PC-3 (cell line): ENCODE measurements around the gene FAM53B. TPM values are rescaled to one million over a fixed set of nuclear protein-coding genes. Genes with fewer than 3 reads are reported as not detected.

Experiments used
- ATAC-seq: fragments of 200-7000 bp; cut with Tn5 transposase; 2 replicates; pipeline ENCODE4 v1.9.1; 2020; ENCODE audit warnings: mild to moderate bottlenecking, moderate library complexity
- BruUV-seq: library from RNA; stranded (reverse); fragments of 400-500 nt; replicated peaks from 2 replicates; lab custom pipeline; 2021; lab: Mats Ljungman, UMichigan
- CTCF ChIA-PET: fragments of 300-600 bp; sonication (Branson Sonifier 250); formaldehyde crosslinking; loops from one replicate; lab custom pipeline; 2022; ENCODE audit warnings: antibody characterized with exemption; lab: Charles Lee
- POLR2A ChIA-PET: fragments of 300-600 bp; sonication (Branson Sonifier 250); formaldehyde crosslinking; loops from one replicate; lab custom pipeline; 2022; ENCODE audit warnings: antibody characterized with exemption; ENCODE audit not compliant: unreplicated experiment; lab: Charles Lee
- DNase-seq: peaks from one replicate; pipeline ENCODE4 v3.0.0-alpha.2; 2015
- H2AFZ ChIP-seq: fragments of 300-600 bp; sonication (generic); 2 replicates; pipeline ENCODE4 v1.6.0; 2016; ENCODE audit warnings: antibody characterized with exemption, low read length
- H3F3A ChIP-seq: fragments of 300-600 bp; sonication (generic); one replicate; pipeline ENCODE4 v1.6.0; 2017; ENCODE audit warnings: antibody characterized with exemption, low read length, control low read depth, mild to moderate bottlenecking; ENCODE audit not compliant: unreplicated experiment
- H3K27ac ChIP-seq: fragments of 300-600 bp; sonication (generic); 2 replicates; pipeline ENCODE4 v1.5.1; 2016; ENCODE audit warnings: mild to moderate bottlenecking, low read length
- H3K27me3 ChIP-seq: fragments of 300-600 bp; sonication (generic); 2 replicates; pipeline ENCODE4 v1.6.1; 2016; ENCODE audit warnings: low read length, mixed read lengths
- H3K36me3 ChIP-seq: fragments of 300-600 bp; sonication (generic); 2 replicates; pipeline ENCODE4 v1.6.1; 2016; ENCODE audit warnings: low read depth, mixed run types, low read length, mixed read lengths
- H3K4me1 ChIP-seq: fragments of 300-600 bp; sonication (generic); 2 replicates; pipeline ENCODE4 v1.5.1; 2016; ENCODE audit warnings: low read length; ENCODE audit not compliant: insufficient read depth
- H3K4me2 ChIP-seq: fragments of 300-600 bp; sonication (generic); 2 replicates; pipeline ENCODE4 v1.6.0; 2016; ENCODE audit warnings: low read length
- H3K4me3 ChIP-seq: fragments of 300-600 bp; sonication (generic); 2 replicates; pipeline ENCODE4 v1.5.1; 2016; ENCODE audit warnings: mild to moderate bottlenecking, low read length, mixed read lengths
- H3K79me2 ChIP-seq: fragments of 300-600 bp; sonication (generic); 2 replicates; pipeline ENCODE4 v1.6.1; 2017; ENCODE audit warnings: low read length, mixed read lengths
- H3K9ac ChIP-seq: fragments of 300-600 bp; sonication (generic); 2 replicates; pipeline ENCODE4 v1.6.0; 2016; ENCODE audit warnings: mild to moderate bottlenecking, low read length
- H3K9me2 ChIP-seq: fragments of 300-600 bp; sonication (generic); replicated peaks from 2 replicates; pipeline ENCODE4 v1.6.1; 2016; ENCODE audit warnings: mixed run types, low read length, mixed read lengths
- H3K9me3 ChIP-seq: fragments of 300-600 bp; sonication (generic); 2 replicates; pipeline ENCODE4 v1.6.1; 2016; ENCODE audit warnings: low read length, mixed read lengths
- H4K20me1 ChIP-seq: fragments of 300-600 bp; sonication (generic); 2 replicates; pipeline ENCODE4 v1.6.1; 2016; ENCODE audit warnings: low read length, mixed read lengths
- EZH2 ChIP-seq: fragments of 300-600 bp; sonication (generic); IDR thresholded peaks from one replicate; pipeline ENCODE4 v1.6.1; 2017; ENCODE audit warnings: antibody characterized with exemption, mild to moderate bottlenecking, low read length; ENCODE audit not compliant: unreplicated experiment
- EZH2phosphoT487 ChIP-seq: fragments of 300-600 bp; sonication (generic); IDR thresholded peaks from 2 replicates; pipeline ENCODE4 v1.6.1; 2018; ENCODE audit warnings: mild to moderate bottlenecking, antibody characterized with exemption, low read length, borderline replicate concordance
- intact Hi-C: fragments of 100-400 bp; cut with micrococcal nuclease; formaldehyde crosslinking; loops from 2 replicates; pipeline ENCODE4 v1.9.0; 2023
- total RNA-seq: library from RNA; depleted of rRNA; stranded (reverse); fragments of >200 nt; gene quantifications from 2 replicates; pipeline ENCODE4 v1.2.3, GENCODE V29; 2014
- TF ChIP-seq, protein P1 (sequence below): fragments of 300-600 bp; sonication (generic); conservative IDR thresholded peaks from 2 replicates; pipeline ENCODE4 v1.5.1; 2017; ENCODE audit warnings: antibody characterized with exemption, low read depth, mild to moderate bottlenecking, low read length

The FAM53B gene
- total RNA-seq, 1 experiment from 2014 or later, result 19.4 TPM

DNA sequence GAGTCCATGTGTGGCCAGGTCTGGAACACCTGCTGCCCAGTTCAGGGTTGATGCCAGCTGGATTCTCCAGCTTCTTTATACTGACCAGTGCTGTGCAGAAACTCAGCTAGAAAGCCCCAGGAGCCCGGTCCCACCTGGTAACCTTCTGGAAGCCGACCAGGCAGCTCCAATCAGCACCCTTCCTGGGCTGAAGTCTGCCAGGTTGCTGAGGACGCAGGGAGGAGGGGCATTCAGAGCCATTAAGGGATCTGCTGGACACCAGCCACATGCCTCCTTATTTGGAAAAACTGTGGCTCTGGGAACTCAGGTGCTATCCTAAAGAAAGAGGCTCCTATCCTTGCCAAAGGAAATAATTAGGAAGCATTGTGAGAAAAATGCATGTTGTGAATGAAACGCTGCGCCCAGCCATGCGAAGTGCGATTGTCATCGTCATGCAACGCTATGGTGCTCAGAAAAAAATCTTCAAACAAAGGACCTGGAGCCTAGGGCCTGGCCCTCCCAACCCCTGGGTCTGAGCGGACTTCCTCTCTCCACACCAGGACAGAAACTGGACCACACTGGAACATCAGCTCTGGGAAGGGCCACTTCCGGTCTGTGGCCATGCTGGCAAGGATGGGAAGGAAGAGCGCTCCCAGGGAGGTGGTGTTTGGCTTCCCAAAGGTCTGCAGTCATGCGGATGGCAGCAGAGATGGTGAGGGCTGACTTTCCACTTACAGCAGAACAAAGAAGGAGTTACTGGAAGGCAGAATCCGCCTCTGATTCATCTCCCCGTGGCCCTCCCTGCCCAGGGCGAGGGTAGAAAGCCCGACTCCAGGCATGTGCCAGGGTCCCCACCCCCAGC is 90.1 kb downstream of the FAM53B start:
- H3K27me3 ChIP-seq, result no peaks in the 10 kb centered on the region
- H3K4me1 ChIP-seq, result no peaks in the 10 kb centered on the region
- ATAC-seq, result no peak
- CTCF ChIA-PET, result no interaction called here
- no peak overlapping the region for H2AFZ ChIP-seq
- DNase-seq, result no peak
- no peaks in the 10 kb centered on the region for H3K79me2 ChIP-seq
- no TSS peak for BruUV-seq
- POLR2A ChIA-PET, result no interaction called here
- H3K27ac ChIP-seq, result no peak overlapping the region
- no peaks in the 10 kb centered on the region for H3K9me3 ChIP-seq
- H3K36me3 ChIP-seq, result no peaks in the 10 kb centered on the region
- no peaks in the 10 kb centered on the region for H3K9me2 ChIP-seq
- H3K9ac ChIP-seq, result no peak overlapping the region
- intact Hi-C loops, result no loop called here
- H3K4me3 ChIP-seq, result no peak overlapping the region
- TF ChIP-seq, protein P1, sequence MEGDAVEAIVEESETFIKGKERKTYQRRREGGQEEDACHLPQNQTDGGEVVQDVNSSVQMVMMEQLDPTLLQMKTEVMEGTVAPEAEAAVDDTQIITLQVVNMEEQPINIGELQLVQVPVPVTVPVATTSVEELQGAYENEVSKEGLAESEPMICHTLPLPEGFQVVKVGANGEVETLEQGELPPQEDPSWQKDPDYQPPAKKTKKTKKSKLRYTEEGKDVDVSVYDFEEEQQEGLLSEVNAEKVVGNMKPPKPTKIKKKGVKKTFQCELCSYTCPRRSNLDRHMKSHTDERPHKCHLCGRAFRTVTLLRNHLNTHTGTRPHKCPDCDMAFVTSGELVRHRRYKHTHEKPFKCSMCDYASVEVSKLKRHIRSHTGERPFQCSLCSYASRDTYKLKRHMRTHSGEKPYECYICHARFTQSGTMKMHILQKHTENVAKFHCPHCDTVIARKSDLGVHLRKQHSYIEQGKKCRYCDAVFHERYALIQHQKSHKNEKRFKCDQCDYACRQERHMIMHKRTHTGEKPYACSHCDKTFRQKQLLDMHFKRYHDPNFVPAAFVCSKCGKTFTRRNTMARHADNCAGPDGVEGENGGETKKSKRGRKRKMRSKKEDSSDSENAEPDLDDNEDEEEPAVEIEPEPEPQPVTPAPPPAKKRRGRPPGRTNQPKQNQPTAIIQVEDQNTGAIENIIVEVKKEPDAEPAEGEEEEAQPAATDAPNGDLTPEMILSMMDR, result no peak
- TF ChIP-seq EZH2phosphoT487, result no peak
- TF ChIP-seq EZH2, result no peak
- H4K20me1 ChIP-seq, result no peaks in the 10 kb centered on the region
- no peak overlapping the region for H3K4me2 ChIP-seq
- H3F3A ChIP-seq, result no peaks in the 10 kb centered on the region

DNA sequence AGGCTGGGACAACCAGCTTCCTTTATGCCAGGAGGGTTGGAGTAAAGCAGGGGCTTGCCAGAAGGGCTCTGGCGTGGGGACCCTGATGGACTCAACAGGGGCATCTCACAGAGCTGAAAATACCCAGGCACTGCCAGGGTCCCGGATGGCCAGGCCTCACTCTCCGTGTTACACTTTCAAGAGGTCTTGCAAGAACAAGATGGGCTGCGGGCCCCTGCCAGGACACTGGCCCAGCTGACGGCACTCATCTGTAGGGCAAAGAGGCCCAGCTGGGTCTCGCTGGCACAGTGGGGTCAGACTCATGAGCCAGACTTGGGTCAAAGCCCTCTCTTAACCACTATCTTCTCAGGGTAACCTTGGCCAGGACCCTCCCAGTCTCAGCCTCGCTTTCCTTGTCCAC is 90.9 kb downstream of the FAM53B start:
- CTCF ChIA-PET, result no interaction called here

DNA sequence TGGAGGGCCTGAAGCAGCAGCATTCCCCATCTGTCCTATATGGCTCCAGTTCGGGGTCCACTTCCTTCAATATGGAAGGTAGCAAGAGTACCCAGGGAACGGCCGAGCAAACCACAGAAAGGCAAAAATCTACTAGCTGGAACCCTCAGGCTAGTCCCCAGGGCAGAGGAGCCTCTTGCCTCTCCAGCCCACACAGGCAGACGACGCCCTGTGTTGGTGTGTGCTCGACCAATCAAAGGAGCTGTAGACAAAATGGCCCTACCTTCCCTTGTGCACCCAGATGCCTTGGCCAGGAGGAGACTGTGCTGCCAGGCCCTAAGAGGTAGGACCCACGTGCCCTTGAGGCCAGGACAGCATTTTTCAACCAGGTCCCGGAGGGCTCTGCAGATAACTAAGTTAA is 91.5 kb downstream of the FAM53B start:
- no peaks in the 10 kb centered on the region for H3K36me3 ChIP-seq
- no peak overlapping the region for H3K27ac ChIP-seq
- DNase-seq, result no peak
- TF ChIP-seq EZH2phosphoT487 (no peak), EZH2 (no peak)
- TF ChIP-seq, protein P1, result no peak
- CTCF ChIA-PET, result no interaction called here
- no peak overlapping the region for H3K4me2 ChIP-seq
- no peaks in the 10 kb centered on the region for H3K9me3 ChIP-seq
- POLR2A ChIA-PET, result no interaction called here
- no peak overlapping the region for H2AFZ ChIP-seq
- no peaks in the 10 kb centered on the region for H3K9me2 ChIP-seq
- no peaks in the 10 kb centered on the region for H4K20me1 ChIP-seq
- no peaks in the 10 kb centered on the region for H3K79me2 ChIP-seq
- no TSS peak for BruUV-seq
- no peaks in the 10 kb centered on the region for H3K27me3 ChIP-seq
- no peak for ATAC-seq
- no peaks in the 10 kb centered on the region for H3F3A ChIP-seq
- H3K4me3 ChIP-seq, result no peak overlapping the region
- H3K4me1 ChIP-seq, result no peaks in the 10 kb centered on the region
- no peak overlapping the region for H3K9ac ChIP-seq
- intact Hi-C loops, result no loop called here

More for the DNA sequence above, 90.9 kb downstream of the FAM53B start:
- H3K4me1 ChIP-seq, result no peaks in the 10 kb centered on the region
- no peak overlapping the region for H3K4me3 ChIP-seq
- H4K20me1 ChIP-seq, result no peaks in the 10 kb centered on the region
- H3K9me3 ChIP-seq, result no peaks in the 10 kb centered on the region
- ATAC-seq (no peak), DNase-seq (no peak)
- no peaks in the 10 kb centered on the region for H3K9me2 ChIP-seq
- no peaks in the 10 kb centered on the region for H3F3A ChIP-seq
- H3K36me3 ChIP-seq, result no peaks in the 10 kb centered on the region
- no peak overlapping the region for H3K4me2 ChIP-seq
- POLR2A ChIA-PET, result no interaction called here
- no TSS peak for BruUV-seq
- TF ChIP-seq EZH2 (no peak), EZH2phosphoT487 (no peak)
- TF ChIP-seq, protein P1, result no peak
- H3K27me3 ChIP-seq, result no peaks in the 10 kb centered on the region
- H2AFZ ChIP-seq, result no peak overlapping the region
- intact Hi-C loops, result no loop called here
- H3K9ac ChIP-seq, result no peak overlapping the region
- H3K27ac ChIP-seq, result no peak overlapping the region
- no peaks in the 10 kb centered on the region for H3K79me2 ChIP-seq
